H9 (cell line): ENCODE measurements around the gene CD68. TPM values are rescaled to one million over a fixed set of nuclear protein-coding genes. Genes with fewer than 3 reads are reported as not detected.
A peak's percentile ranks its signal among the peaks of the same experiment; 100 is the strongest.

Source experiments
- DNase-seq: peaks from one replicate; pipeline ENCODE4 v3.0.0-alpha.2; 2017
- H2AFZ ChIP-seq: one replicate; pipeline ENCODE4 v1.6.1; 2013; ENCODE audit warnings: mild to moderate bottlenecking, low read length, control low read depth, moderate library complexity
- H2AK5ac ChIP-seq: 2 replicates; pipeline ENCODE4 v1.6.1; 2013; ENCODE audit warnings: low read length, control low read depth, mixed read lengths; ENCODE audit not compliant: insufficient read length
- H2BK120ac ChIP-seq: one replicate; pipeline ENCODE4 v1.6.1; 2013; ENCODE audit warnings: low read depth, mild to moderate bottlenecking, low read length, control low read depth, inconsistent platforms; ENCODE audit not compliant: poor library complexity, severe bottlenecking
- H2BK12ac ChIP-seq: 2 replicates; pipeline ENCODE4 v1.6.1; 2013; ENCODE audit warnings: low read length, control low read depth, mixed read lengths, low read depth; ENCODE audit not compliant: insufficient read length
- H2BK15ac ChIP-seq: 2 replicates; pipeline ENCODE4 v1.6.1; 2013; ENCODE audit warnings: low read depth, low read length, control low read depth
- H2BK20ac ChIP-seq: one replicate; pipeline ENCODE4 v1.6.1; 2013; ENCODE audit warnings: low read depth, mild to moderate bottlenecking, low read length, control low read depth, inconsistent platforms; ENCODE audit not compliant: poor library complexity, severe bottlenecking
- H2BK5ac ChIP-seq: 2 replicates; pipeline ENCODE4 v1.6.1; 2013; ENCODE audit warnings: low read length, control low read depth, mixed read lengths; ENCODE audit not compliant: insufficient read length
- H3K14ac ChIP-seq: 2 replicates; pipeline ENCODE4 v1.6.1; 2013; ENCODE audit warnings: low read length, control low read depth; ENCODE audit not compliant: insufficient read depth
- H3K18ac ChIP-seq: 2 replicates; pipeline ENCODE4 v1.6.1; 2013; ENCODE audit warnings: low read depth, mild to moderate bottlenecking, mixed read lengths, low read length, control low read depth; ENCODE audit not compliant: insufficient read length
- H3K23ac ChIP-seq: 2 replicates; pipeline ENCODE4 v1.6.1; 2013; ENCODE audit warnings: low read length, control low read depth, mixed read lengths, low read depth; ENCODE audit not compliant: insufficient read length
- H3K23me2 ChIP-seq: 2 replicates; pipeline ENCODE4 v1.6.1; 2013; ENCODE audit warnings: low read depth, mild to moderate bottlenecking, mixed read lengths, low read length, control low read depth; ENCODE audit not compliant: insufficient read length, poor library complexity, severe bottlenecking
- H3K27ac ChIP-seq: 2 replicates; pipeline ENCODE4 v1.5.1; 2013; ENCODE audit warnings: low read length, control low read depth, mixed read lengths, low read depth; ENCODE audit not compliant: insufficient read length
- H3K27me3 ChIP-seq: 2 replicates; pipeline ENCODE4 v1.6.1; 2013; ENCODE audit warnings: low read length, control low read depth, inconsistent platforms; ENCODE audit not compliant: insufficient read depth
- H3K4ac ChIP-seq: 2 replicates; pipeline ENCODE4 v1.6.1; 2013; ENCODE audit warnings: low read depth, mild to moderate bottlenecking, control low read depth, inconsistent platforms, low read length, moderate library complexity
- H3K4me1 ChIP-seq: 2 replicates; pipeline ENCODE4 v1.6.1; 2013; ENCODE audit warnings: low read length, control low read depth, inconsistent platforms; ENCODE audit not compliant: insufficient read depth
- H3K4me2 ChIP-seq: 2 replicates; pipeline ENCODE4 v1.6.1; 2013; ENCODE audit warnings: low read length, control low read depth, mixed read lengths; ENCODE audit not compliant: insufficient read length, insufficient read depth
- H3K56ac ChIP-seq: 2 replicates; pipeline ENCODE4 v1.6.1; 2013; ENCODE audit warnings: low read depth, mild to moderate bottlenecking, mixed read lengths, low read length, control low read depth; ENCODE audit not compliant: insufficient read length
- H3K79me1 ChIP-seq: 2 replicates; pipeline ENCODE4 v1.6.1; 2013; ENCODE audit warnings: low read depth, mild to moderate bottlenecking, moderate library complexity, low read length, control low read depth, inconsistent platforms; ENCODE audit not compliant: insufficient read depth, poor library complexity, severe bottlenecking
- H3K79me2 ChIP-seq: 2 replicates; pipeline ENCODE4 v1.6.1; 2013; ENCODE audit warnings: low read length, control low read depth, inconsistent platforms; ENCODE audit not compliant: insufficient read depth
- H3K9ac ChIP-seq: 2 replicates; pipeline ENCODE4 v1.6.1; 2013; ENCODE audit warnings: low read length, control low read depth, mixed read lengths; ENCODE audit not compliant: insufficient read length; ENCODE audit errors: extremely low read depth
- H3K9me3 ChIP-seq: one replicate; pipeline ENCODE4 v1.6.1; 2013; ENCODE audit warnings: low read depth, low read length, inconsistent platforms; ENCODE audit not compliant: control insufficient read depth
- H3T11ph ChIP-seq: one replicate; pipeline ENCODE4 v1.6.1; 2013; ENCODE audit warnings: mild to moderate bottlenecking, low read length, control low read depth, inconsistent platforms
- H4K20me1 ChIP-seq: one replicate; pipeline ENCODE4 v1.6.1; 2013; ENCODE audit not compliant: control insufficient read depth, insufficient read length, insufficient read depth
- H4K5ac ChIP-seq: 2 replicates; pipeline ENCODE4 v1.6.1; 2013; ENCODE audit warnings: low read depth, mild to moderate bottlenecking, mixed read lengths, low read length, control low read depth; ENCODE audit not compliant: insufficient read length
- H4K8ac ChIP-seq: replicated peaks from 2 replicates; pipeline ENCODE4 v1.6.1; 2013; ENCODE audit warnings: low read length, control low read depth, mixed read lengths, low read depth; ENCODE audit not compliant: insufficient read length
- H4K91ac ChIP-seq: 2 replicates; pipeline ENCODE4 v1.6.1; 2013; ENCODE audit warnings: low read depth, mild to moderate bottlenecking, moderate library complexity, mixed read lengths, low read length, control low read depth; ENCODE audit not compliant: insufficient read length
- H3K27ac Mint-ChIP-seq, 3 experiments: 2 replicates in 2 of 3; 3 replicates in 1 of 3; pipeline ENCODE4 v1.8.0; 2020 to 2021; ENCODE audit warnings: mixed read lengths in 3 of 3, mild to moderate bottlenecking in 1 of 3, moderate library complexity in 1 of 3
- H3K27me3 Mint-ChIP-seq: 2 replicates; pipeline ENCODE4 v1.8.0; 2021; ENCODE audit warnings: low read depth, mild to moderate bottlenecking, moderate library complexity, mixed read lengths
- H3K36me3 Mint-ChIP-seq, 3 experiments: 2 replicates in 2 of 3; 3 replicates in 1 of 3; pipeline ENCODE4 v1.8.0; 2020 to 2021; ENCODE audit warnings: low read depth in 3 of 3, mixed read lengths in 3 of 3; ENCODE audit not compliant: insufficient read depth in 1 of 3
- H3K4me1 Mint-ChIP-seq, 2 experiments: 2 replicates each; pipeline ENCODE4 v1.8.0; 2020; ENCODE audit warnings: mixed read lengths in 2 of 2
- H3K4me3 Mint-ChIP-seq, 2 experiments: 2 replicates in 1 of 2; 3 replicates in 1 of 2; pipeline ENCODE4 v1.8.0; 2020 to 2021; ENCODE audit warnings: mild to moderate bottlenecking in 2 of 2, mixed read lengths in 2 of 2, moderate library complexity in 1 of 2
- H3K9me3 Mint-ChIP-seq, 2 experiments: 2 replicates in 1 of 2; 3 replicates in 1 of 2; pipeline ENCODE4 v1.8.0; 2020; ENCODE audit warnings: mild to moderate bottlenecking in 2 of 2, mixed read lengths in 2 of 2, moderate library complexity in 1 of 2
- WGBS: extraction: QIAGEN DNeasy Blood & Tissue Kit; methylation state at CpG from one replicate; pipeline ENCODE4 v1.1.7; 2013; ENCODE audit warnings: missing lambda C conversion rate, low lambda C conversion rate, mixed read lengths; ENCODE audit not compliant: insufficient read length; ENCODE audit errors: extremely low coverage; 5-methylcytosine and 5-hydroxymethylcytosine counted together
- total RNA-seq: library from RNA; stranded (reverse); gene quantifications from 2 replicates; pipeline ENCODE4 v1.2.1, GENCODE V29; 2021
- TF ChIP-seq, protein P1 (sequence below): fragments of 200-600 bp; sonication (generic); conservative IDR thresholded peaks from 3 replicates; pipeline ENCODE4 v1.8.0; 2021; ENCODE audit warnings: antibody characterized with exemption, mild to moderate bottlenecking

CD68 gene
- total RNA-seq, 1 experiment from 2014 or later: 0.42 TPM

DNA sequence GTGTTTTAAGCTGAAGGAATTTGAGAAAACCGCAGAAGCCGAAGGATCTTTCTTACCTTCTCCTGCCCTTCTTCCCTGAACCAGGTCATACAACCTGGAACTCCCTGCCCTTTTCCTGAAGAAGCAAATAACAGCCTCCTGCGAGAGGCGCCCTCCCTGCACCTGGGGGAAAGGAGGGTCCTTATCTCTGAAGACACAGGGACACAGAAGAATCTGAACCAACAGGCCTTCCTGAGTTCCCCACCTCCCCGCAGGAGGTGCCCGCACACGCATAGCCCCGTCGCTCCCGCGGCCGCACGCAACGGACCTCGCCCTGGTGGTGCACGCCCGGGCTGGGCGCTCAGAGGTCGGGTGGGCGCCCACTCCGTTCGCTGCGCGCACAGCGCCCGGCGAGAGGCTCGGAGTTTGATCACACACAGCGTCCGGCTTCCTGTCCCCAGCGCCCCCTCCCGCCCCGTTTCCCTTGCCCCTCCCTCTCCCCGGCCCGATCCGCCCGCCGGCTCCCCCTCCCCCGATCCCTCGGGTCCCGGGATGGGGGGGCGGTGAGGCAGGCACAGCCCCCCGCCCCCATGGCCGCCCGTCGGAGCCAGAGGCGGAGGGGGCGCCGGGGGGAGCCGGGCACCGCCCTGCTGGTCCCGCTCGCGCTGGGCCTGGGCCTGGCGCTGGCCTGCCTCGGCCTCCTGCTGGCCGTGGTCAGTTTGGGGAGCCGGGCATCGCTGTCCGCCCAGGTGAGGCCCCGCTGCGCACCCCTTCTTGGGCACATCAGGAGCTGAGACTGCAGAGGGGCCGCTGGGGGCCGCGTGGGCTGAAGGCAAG, 30.6 kb upstream of the CD68 start, which contains the start of gene TNFSF12:
TNFSF12 (plus strand) TSS at position 474 of the 816 bp plus-strand sequence; CDS start at position 570, 96 bp downstream.
- Histone ChIP-seq H3K4me2 (peak within 1 kb of the TSS; percentile 64), H3K14ac (no peak within 1 kb of the TSS), H2BK120ac (no peak within 1 kb of the TSS), H3K27me3 (0 out of 2 replicates have a peak, but pooled peaks cover 2% of the 10 kb centered on the region), H2AFZ (no peak within 1 kb of the TSS), H3K18ac (no peak within 1 kb of the TSS), H2AK5ac (no peak within 1 kb of the TSS), H3K4me1 (peaks cover 2% of the 10 kb centered on the region; the same call in 1 of the 2 replicates), H3K27ac (no peak within 1 kb of the TSS), H3K23me2 (peaks cover 6% of the 10 kb centered on the region), H4K8ac (no peak within 1 kb of the TSS), H2BK5ac (no peak within 1 kb of the TSS), H3K4ac (no peak within 1 kb of the TSS), H3K56ac (no peak within 1 kb of the TSS), H3T11ph (no peak within 1 kb of the TSS), H3K79me2 (no peaks in the 10 kb centered on the region), H3K9ac (no peak within 1 kb of the TSS), H3K9me3 (no peaks in the 10 kb centered on the region), H2BK15ac (no peak within 1 kb of the TSS), H2BK20ac (no peak within 1 kb of the TSS), H4K20me1 (no peaks in the 10 kb centered on the region), H3K23ac (no peak within 1 kb of the TSS), H4K91ac (no peak within 1 kb of the TSS), H4K5ac (no peak within 1 kb of the TSS), H2BK12ac (no peak within 1 kb of the TSS), H3K79me1 (no peaks in the 10 kb centered on the region)
- Mint-ChIP-seq H3K9me3 (0 out of 5 replicates have a peak, but pooled peaks cover 0 to 2% of the 10 kb centered on the region in 2 experiments), H3K36me3 (no peaks in the 10 kb centered on the region), H3K4me3 (peak within 1 kb of the TSS; percentile 67 to 83), H3K4me1 (peaks cover 3 to 9% of the 10 kb centered on the region in 2 experiments; a peak in 3 of 4 replicates), H3K27ac (no peak within 1 kb of the TSS), H3K27me3 (peaks cover 27% of the 10 kb centered on the region)
- WGBS: no CpG with 5 or more reads among the region's 65 CpGs
- TF ChIP-seq, protein P1, sequence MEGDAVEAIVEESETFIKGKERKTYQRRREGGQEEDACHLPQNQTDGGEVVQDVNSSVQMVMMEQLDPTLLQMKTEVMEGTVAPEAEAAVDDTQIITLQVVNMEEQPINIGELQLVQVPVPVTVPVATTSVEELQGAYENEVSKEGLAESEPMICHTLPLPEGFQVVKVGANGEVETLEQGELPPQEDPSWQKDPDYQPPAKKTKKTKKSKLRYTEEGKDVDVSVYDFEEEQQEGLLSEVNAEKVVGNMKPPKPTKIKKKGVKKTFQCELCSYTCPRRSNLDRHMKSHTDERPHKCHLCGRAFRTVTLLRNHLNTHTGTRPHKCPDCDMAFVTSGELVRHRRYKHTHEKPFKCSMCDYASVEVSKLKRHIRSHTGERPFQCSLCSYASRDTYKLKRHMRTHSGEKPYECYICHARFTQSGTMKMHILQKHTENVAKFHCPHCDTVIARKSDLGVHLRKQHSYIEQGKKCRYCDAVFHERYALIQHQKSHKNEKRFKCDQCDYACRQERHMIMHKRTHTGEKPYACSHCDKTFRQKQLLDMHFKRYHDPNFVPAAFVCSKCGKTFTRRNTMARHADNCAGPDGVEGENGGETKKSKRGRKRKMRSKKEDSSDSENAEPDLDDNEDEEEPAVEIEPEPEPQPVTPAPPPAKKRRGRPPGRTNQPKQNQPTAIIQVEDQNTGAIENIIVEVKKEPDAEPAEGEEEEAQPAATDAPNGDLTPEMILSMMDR: no peak; the same call in 2 of the 3 replicates
- peak; percentile 68 for DNase-seq
